HepG2 (cell line): ENCODE data around the gene RAB43. TPM values are rescaled to one million over a fixed set of nuclear protein-coding genes. Genes with fewer than 3 reads are reported as not detected.
A peak's percentile ranks its signal among the peaks of the same experiment; 100 is the strongest.

Source experiments
- DZIP1 ChIP-seq: sonication (generic); formaldehyde crosslinking; IDR thresholded peaks from 2 replicates; pipeline ENCODE4 v1.5.0; 2020; ENCODE audit warnings: mild to moderate bottlenecking, missing genetic modification reagents
- ZFP37 ChIP-seq: sonication (generic); formaldehyde crosslinking; IDR thresholded peaks from 2 replicates; pipeline ENCODE4 v1.4.0; 2020; ENCODE audit warnings: missing genetic modification reagents, borderline replicate concordance
- polyA plus RNA-seq, 8 experiments: library from polyadenylated mRNA; depleted of rRNA in 3 of 8; stranded (reverse) in 7 of 8; unstranded in 1 of 8; fragments of >200 nt; fragmentation: Illumina TruSeq in 4 of 8; extraction: Trizol in 4 of 8; gene quantifications; 2 replicates each; pipeline versions ENCODE4 v1.2.1 to v1.2.3, GENCODE V29; 2011 to 2016; ENCODE audit warnings: low read depth in 4 of 8, missing spikeins in 1 of 8, mixed read lengths in 1 of 8; ENCODE audit not compliant: insufficient read depth in 1 of 8
- total RNA-seq, 5 experiments: library from RNA; depleted of rRNA; stranded (reverse); fragments of >200 nt; fragmentation: Illumina TruSeq; extraction: Trizol; gene quantifications; 2 replicates each; pipeline ENCODE4 v1.2.3, GENCODE V29; 2016; ENCODE audit warnings: low read depth in 1 of 5
- TF ChIP-seq, protein P1 (sequence below): sonication (generic); formaldehyde crosslinking; IDR thresholded peaks from 2 replicates; pipeline ENCODE4 v1.4.0; 2020; ENCODE audit warnings: mild to moderate bottlenecking, missing genetic modification reagents
- TF ChIP-seq, protein P2 (sequence below), 2 experiments: sonication (generic) in 1 of 2; formaldehyde crosslinking in 1 of 2; IDR thresholded peaks; 2 replicates each; pipeline versions ENCODE4 v1.4.0 to v1.6.1; 2016 to 2020; ENCODE audit warnings: borderline replicate concordance in 1 of 2, low read depth in 1 of 2, mild to moderate bottlenecking in 1 of 2, missing genetic modification reagents in 1 of 2
- TF ChIP-seq, protein P3 (sequence below): IDR thresholded peaks from 2 replicates; pipeline ENCODE4 v1.6.1; 2016
- TF ChIP-seq, protein P4 (sequence below): sonication (generic); formaldehyde crosslinking; IDR thresholded peaks from 2 replicates; pipeline ENCODE4 v1.5.1; 2020; ENCODE audit warnings: mild to moderate bottlenecking, missing genetic modification reagents

Gene RAB43
- total and polyA plus RNA-seq, 2 of the 13 experiments (the other 11 are each of a cell fraction or from before 2014, with no cell fraction given), result 11.8 to 18.4 TPM

- TF ChIP-seq, protein P1, sequence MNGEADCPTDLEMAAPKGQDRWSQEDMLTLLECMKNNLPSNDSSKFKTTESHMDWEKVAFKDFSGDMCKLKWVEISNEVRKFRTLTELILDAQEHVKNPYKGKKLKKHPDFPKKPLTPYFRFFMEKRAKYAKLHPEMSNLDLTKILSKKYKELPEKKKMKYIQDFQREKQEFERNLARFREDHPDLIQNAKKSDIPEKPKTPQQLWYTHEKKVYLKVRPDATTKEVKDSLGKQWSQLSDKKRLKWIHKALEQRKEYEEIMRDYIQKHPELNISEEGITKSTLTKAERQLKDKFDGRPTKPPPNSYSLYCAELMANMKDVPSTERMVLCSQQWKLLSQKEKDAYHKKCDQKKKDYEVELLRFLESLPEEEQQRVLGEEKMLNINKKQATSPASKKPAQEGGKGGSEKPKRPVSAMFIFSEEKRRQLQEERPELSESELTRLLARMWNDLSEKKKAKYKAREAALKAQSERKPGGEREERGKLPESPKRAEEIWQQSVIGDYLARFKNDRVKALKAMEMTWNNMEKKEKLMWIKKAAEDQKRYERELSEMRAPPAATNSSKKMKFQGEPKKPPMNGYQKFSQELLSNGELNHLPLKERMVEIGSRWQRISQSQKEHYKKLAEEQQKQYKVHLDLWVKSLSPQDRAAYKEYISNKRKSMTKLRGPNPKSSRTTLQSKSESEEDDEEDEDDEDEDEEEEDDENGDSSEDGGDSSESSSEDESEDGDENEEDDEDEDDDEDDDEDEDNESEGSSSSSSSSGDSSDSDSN (CRISPR knock-in tag), result peak; percentile 60
- TF ChIP-seq, protein P2, sequence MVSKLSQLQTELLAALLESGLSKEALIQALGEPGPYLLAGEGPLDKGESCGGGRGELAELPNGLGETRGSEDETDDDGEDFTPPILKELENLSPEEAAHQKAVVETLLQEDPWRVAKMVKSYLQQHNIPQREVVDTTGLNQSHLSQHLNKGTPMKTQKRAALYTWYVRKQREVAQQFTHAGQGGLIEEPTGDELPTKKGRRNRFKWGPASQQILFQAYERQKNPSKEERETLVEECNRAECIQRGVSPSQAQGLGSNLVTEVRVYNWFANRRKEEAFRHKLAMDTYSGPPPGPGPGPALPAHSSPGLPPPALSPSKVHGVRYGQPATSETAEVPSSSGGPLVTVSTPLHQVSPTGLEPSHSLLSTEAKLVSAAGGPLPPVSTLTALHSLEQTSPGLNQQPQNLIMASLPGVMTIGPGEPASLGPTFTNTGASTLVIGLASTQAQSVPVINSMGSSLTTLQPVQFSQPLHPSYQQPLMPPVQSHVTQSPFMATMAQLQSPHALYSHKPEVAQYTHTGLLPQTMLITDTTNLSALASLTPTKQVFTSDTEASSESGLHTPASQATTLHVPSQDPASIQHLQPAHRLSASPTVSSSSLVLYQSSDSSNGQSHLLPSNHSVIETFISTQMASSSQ (IDR thresholded peaks at IDR 0.05; ENCODE audit: low read depth), result peak; percentile 13; the same call in 1 of the 2 replicates
- TF ChIP-seq, protein P2 (CRISPR knock-in tag; IDR thresholded peaks at IDR 0.05; ENCODE audit: borderline replicate concordance), result peak; percentile 59; the same call in 1 of the 2 replicates
- TF ChIP-seq ZFP37 (CRISPR knock-in tag) (no peak), DZIP1 (0 out of 2 replicates have a peak, but pooled peaks have one; percentile 59)
- TF ChIP-seq, protein P3, sequence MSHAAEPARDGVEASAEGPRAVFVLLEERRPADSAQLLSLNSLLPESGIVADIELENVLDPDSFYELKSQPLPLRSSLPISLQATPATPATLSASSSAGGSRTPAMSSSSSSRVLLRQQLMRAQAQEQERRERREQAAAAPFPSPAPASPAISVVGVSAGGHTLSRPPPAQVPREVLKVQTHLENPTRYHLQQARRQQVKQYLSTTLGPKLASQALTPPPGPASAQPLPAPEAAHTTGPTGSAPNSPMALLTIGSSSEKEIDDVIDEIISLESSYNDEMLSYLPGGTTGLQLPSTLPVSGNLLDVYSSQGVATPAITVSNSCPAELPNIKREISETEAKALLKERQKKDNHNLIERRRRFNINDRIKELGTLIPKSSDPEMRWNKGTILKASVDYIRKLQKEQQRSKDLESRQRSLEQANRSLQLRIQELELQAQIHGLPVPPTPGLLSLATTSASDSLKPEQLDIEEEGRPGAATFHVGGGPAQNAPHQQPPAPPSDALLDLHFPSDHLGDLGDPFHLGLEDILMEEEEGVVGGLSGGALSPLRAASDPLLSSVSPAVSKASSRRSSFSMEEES (CRISPR knock-in tag), result peak; percentile 74
- TF ChIP-seq, protein P4, sequence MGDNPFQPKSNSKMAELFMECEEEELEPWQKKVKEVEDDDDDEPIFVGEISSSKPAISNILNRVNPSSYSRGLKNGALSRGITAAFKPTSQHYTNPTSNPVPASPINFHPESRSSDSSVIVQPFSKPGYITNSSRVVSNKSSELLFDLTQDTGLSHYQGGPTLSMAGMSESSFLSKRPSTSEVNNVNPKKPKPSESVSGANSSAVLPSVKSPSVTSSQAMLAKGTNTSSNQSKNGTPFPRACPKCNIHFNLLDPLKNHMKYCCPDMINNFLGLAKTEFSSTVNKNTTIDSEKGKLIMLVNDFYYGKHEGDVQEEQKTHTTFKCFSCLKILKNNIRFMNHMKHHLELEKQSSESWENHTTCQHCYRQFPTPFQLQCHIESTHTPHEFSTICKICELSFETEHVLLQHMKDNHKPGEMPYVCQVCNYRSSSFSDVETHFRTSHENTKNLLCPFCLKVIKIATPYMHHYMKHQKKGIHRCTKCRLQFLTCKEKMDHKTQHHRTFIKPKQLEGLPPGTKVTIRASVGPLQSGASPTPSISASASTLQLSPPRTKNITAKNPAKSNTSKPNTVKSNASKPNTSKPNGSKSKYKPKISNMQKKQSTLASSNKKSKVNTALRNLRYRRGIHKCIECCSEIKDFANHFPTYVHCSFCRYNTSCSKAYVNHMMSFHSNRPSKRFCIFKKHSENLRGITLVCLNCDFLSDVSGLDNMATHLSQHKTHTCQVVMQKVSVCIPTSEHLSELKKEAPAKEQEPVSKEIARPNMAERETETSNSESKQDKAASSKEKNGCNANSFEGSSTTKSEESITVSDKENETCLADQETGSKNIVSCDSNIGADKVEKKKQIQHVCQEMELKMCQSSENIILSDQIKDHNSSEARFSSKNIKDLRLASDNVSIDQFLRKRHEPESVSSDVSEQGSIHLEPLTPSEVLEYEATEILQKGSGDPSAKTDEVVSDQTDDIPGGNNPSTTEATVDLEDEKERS (CRISPR knock-in tag), result 0 out of 2 replicates have a peak, but pooled peaks have one; percentile 29
Measured at GRCh38 chr3:129119365-129120100, 2.1 kb downstream of the RAB43 start (continued).
